Thyroid gland (tissue), 4 donors: Measurements from ENCODE around the gene GAR1.
"Not testable (repeated sequence)": the region's sequence is repeated elsewhere in the genome, so short reads cannot be mapped to it uniquely, and the experiment has no call there.

ENCODE experiments used
- POLR2A ChIP-seq, 2 donors: fragments of 450-650 bp; IDR thresholded peaks; one replicate each; pipeline ENCODE4 v1.6.1; 2017; ENCODE audit warnings: antibody characterized with exemption in 2 of 2, mild to moderate bottlenecking in 2 of 2, moderate library complexity in 1 of 2
- TF ChIP-seq, protein P1 (sequence below), 6 experiments: fragments of 200-600 bp in 3 of 6; fragments of 450-650 bp in 3 of 6; sonication (generic) in 3 of 6; IDR thresholded peaks; one replicate each; pipeline ENCODE4 v1.5.1; 2016 to 2019; ENCODE audit warnings: antibody characterized with exemption in 6 of 6, mild to moderate bottlenecking in 2 of 6, inconsistent platforms in 1 of 6, moderate library complexity in 1 of 6

GRCh38 chr4:109782092-109782491 lies 33.5 kb upstream of the GAR1 start:
- not testable (repeated sequence) for TF ChIP-seq POLR2A (IDR thresholded peaks at IDR 0.05)
- TF ChIP-seq, protein P1, sequence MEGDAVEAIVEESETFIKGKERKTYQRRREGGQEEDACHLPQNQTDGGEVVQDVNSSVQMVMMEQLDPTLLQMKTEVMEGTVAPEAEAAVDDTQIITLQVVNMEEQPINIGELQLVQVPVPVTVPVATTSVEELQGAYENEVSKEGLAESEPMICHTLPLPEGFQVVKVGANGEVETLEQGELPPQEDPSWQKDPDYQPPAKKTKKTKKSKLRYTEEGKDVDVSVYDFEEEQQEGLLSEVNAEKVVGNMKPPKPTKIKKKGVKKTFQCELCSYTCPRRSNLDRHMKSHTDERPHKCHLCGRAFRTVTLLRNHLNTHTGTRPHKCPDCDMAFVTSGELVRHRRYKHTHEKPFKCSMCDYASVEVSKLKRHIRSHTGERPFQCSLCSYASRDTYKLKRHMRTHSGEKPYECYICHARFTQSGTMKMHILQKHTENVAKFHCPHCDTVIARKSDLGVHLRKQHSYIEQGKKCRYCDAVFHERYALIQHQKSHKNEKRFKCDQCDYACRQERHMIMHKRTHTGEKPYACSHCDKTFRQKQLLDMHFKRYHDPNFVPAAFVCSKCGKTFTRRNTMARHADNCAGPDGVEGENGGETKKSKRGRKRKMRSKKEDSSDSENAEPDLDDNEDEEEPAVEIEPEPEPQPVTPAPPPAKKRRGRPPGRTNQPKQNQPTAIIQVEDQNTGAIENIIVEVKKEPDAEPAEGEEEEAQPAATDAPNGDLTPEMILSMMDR (IDR thresholded peaks at IDR 0.05) = not testable (repeated sequence)
